ENCODE measurements around the gene CUL3. TPM values are rescaled to one million over a fixed set of nuclear protein-coding genes. Genes with fewer than 3 reads are reported as not detected.

Gene CUL3
- total RNA-seq, 2 donors from 2014 or later = 86.4 to 103 TPM

- Mint-ChIP-seq H3K9me3 (peaks cover 3% of the 10 kb centered on the region), H3K4me1 (ENCODE audit: low read depth in 2 of 2) (peaks cover 11 to 12% of the 10 kb centered on the region in 2 donors), H3K36me3 (no peaks in the 10 kb centered on the region), H3K4me3 (no peak overlapping the region), H3K27ac (no peak overlapping the region), H3K27me3 (peaks cover 20 to 31% of the 10 kb centered on the region in 2 donors)
- no peak for DNase-seq (ENCODE audit: low spot score)
- no peak for ATAC-seq
These were observed 155.7 kb downstream of the CUL3 start for GRCh38 chr2:224429441-224429810.

DNA sequence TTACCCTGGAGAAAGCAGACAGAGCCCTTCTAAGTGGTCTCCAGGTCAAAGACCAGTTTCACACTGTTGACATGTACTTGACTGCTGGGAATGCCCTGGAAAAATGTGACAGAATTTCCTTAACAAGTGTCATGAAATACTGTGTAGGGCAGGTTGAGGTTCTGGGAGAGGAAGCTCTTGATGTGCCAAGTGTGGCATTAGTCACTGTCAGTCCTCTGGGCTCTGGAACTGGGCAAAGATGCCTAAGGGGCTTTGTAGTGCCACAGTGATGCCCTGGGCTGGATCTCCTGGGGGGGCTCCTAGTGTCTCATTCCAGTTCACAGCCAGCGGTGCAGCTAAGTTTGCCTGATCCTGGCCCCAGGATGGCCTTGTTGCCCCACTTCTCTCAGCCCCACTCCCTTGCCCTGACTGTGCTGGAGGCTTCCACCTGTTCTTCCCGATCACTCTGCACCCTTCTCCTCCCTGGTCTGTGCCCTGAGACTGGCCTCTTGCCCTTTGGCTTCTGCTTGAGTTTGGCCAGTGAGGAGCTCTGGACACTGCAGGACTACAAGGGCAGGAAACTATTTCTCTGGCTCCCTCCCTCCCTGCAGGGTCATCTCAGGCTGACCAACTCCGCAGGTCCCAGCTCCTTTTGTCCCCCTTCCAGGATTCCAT, 156.2 kb downstream of the CUL3 start:
- Mint-ChIP-seq H3K9me3 (peaks cover 3% of the 10 kb centered on the region), H3K36me3 (no peaks in the 10 kb centered on the region), H3K4me1 (ENCODE audit: low read depth in 2 of 2) (peaks cover 11 to 12% of the 10 kb centered on the region in 2 donors), H3K27me3 (peaks cover 22 to 36% of the 10 kb centered on the region in 2 donors), H3K27ac (no peak overlapping the region), H3K4me3 (no peak overlapping the region)
- ATAC-seq (peak in 1 of 2 donors; percentile 50), DNase-seq (ENCODE audit: low spot score) (no peak)

- peaks cover 3% of the 10 kb centered on the region for H3K9me3 Mint-ChIP-seq
- H3K27me3 Mint-ChIP-seq = peaks cover 18 to 36% of the 10 kb centered on the region in 2 donors
- no peaks in the 10 kb centered on the region for H3K36me3 Mint-ChIP-seq
- no peak for DNase-seq (ENCODE audit: low spot score)
- H3K4me1 Mint-ChIP-seq (ENCODE audit: low read depth in 2 of 2) = peaks cover 11% of the 10 kb centered on the region in 2 donors
- ATAC-seq = no peak
- no peak overlapping the region for H3K4me3 Mint-ChIP-seq
- no peak overlapping the region for H3K27ac Mint-ChIP-seq
These were observed 157.7 kb downstream of the CUL3 start for GRCh38 chr2:224427471-224427870.

GRCh38 chr2:224426656-224427055, 158.5 kb downstream of the CUL3 start:
- ATAC-seq (no peak), DNase-seq (ENCODE audit: low spot score) (no peak)
- peaks cover 4% of the 10 kb centered on the region in 2 donors for H3K4me1 Mint-ChIP-seq (ENCODE audit: low read depth in 2 of 2)
- peaks cover 13 to 31% of the 10 kb centered on the region in 2 donors for H3K27me3 Mint-ChIP-seq
- H3K9me3 Mint-ChIP-seq = peaks cover 3% of the 10 kb centered on the region
- H3K27ac Mint-ChIP-seq = no peak overlapping the region
- H3K4me3 Mint-ChIP-seq = no peak overlapping the region
- no peaks in the 10 kb centered on the region for H3K36me3 Mint-ChIP-seq

DNA sequence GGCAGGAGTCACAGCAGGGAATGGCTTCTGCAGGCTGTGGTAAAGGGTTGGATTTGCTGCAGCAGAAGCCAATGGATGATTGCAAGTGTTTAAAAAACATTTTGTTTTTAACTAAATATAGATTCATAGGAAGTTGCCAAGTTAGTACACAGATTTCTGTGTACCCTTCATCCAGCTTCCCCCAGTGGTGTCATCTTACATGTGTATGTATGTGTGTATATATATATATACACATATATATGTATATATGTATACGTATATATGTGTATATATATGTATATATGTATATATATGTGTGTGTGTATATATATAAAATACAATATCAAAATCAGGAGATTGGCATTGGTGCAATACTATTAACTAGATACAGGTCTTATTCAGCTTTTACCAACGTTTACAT, 164.1 kb downstream of the CUL3 start:
- no peak for ATAC-seq

More for the DNA sequence above, 164.1 kb downstream of the CUL3 start:
- Mint-ChIP-seq H3K4me3 (no peak overlapping the region), H3K27me3 (peaks cover 10 to 29% of the 10 kb centered on the region in 2 donors), H3K4me1 (ENCODE audit: low read depth in 2 of 2) (no peaks in the 10 kb centered on the region), H3K9me3 (peaks cover 3% of the 10 kb centered on the region), H3K27ac (no peak overlapping the region), H3K36me3 (no peaks in the 10 kb centered on the region)
- no peak for DNase-seq (ENCODE audit: low spot score)

Other genes starting within 250 kb of the CUL3 start
- gene FAM124B, start 183.3 kb downstream of the CUL3 start, total RNA-seq = under 1 TPM; 0.45 to 0.78 TPM
- gene CCDC195, start 131.0 kb upstream of the CUL3 start, total RNA-seq = not detected

All from natural killer cell treated with Interleukin-12 subunit alpha and Interleukin-12 subunit beta and Interleukin-15 and Interleukin-18, amount 100 ng/mL, for 72 hours (primary cell).